AG08396 (cell line): ENCODE measurements around the gene RFC1.
"Not testable (repeated sequence)": the region's sequence is repeated elsewhere in the genome, so short reads cannot be mapped to it uniquely, and the experiment has no call there.

Experiments
- DNase-seq: peaks from one replicate; pipeline ENCODE4 v3.0.0; 2012; ENCODE audit warnings: low spot score, mixed read lengths

The RFC1 gene

DNA sequence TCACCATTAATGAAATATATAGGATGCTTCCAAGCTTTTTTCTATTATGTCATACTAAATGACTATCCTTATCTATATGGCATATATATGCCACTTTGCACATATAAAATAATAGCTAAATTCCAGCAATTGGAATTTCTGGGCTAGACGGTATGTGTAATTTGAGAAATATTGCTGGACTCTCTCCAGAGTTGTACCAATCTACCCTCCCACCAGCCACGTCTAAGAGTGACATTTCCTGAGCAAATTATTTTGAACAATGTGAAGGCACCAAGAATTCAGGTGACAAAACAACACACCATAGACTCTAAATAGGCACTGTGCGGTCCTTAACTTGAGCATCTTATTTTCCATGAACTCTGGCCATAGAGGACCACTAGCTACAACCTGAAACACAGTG is 62.3 kb downstream of the RFC1 start:
- no peak for DNase-seq

DNA sequence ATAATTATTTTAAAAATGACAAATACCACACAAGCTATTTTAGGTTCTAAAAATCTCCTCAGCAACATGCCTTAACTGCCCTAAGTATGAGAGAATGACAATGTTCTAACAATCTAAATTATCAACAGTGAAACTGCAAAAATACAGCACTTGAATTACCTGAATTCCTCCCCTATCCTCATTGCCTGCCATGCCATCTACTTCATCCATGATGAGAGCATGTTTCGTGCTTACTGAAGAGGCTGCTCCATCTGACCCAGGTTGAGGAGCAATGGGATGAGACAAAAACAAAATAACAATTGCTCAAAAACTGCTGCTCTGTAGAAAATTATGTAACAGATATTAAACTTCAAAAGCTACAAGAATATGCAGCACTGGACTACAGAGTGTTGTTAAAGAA is 63.3 kb downstream of the RFC1 start:
- no peak for DNase-seq

DNA sequence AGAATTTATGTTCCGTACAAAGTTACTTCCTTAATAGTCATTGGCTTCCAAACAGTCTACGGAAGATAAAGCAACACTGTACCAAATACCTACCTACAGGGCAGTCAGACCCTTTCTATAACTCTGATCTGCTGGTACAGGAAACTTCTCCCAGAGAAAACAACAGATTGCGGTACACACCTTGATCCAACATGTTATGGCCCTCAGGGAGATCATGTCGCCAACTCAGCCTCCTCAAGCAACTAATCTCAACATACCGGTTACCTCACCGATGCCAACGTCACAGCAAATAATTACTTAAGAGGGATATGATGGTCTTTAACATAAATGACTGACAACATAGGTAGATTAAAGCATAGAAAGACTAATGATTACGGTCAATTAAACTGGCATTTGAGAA is 70.4 kb downstream of the RFC1 start:
- DNase-seq = no peak

DNA sequence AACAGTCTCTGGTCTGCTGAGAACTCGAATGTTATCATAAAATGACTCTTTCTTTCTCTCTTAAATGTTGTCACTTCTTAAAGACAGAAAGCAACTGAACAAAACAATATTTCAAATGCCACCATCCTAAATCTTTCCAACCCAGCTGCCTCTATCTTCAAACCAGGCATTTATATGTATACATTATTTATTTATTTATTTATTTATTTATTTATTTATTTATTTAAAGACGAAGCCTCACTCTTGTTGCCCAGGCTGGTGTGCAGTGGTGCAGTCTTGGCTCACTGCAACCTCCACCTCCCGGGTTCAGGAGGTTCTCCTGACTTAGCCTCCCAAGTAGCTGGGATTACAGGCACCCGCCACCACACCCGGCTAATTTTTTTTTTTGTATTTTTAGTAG is 73.7 kb downstream of the RFC1 start:
- DNase-seq = not testable (repeated sequence)

DNA sequence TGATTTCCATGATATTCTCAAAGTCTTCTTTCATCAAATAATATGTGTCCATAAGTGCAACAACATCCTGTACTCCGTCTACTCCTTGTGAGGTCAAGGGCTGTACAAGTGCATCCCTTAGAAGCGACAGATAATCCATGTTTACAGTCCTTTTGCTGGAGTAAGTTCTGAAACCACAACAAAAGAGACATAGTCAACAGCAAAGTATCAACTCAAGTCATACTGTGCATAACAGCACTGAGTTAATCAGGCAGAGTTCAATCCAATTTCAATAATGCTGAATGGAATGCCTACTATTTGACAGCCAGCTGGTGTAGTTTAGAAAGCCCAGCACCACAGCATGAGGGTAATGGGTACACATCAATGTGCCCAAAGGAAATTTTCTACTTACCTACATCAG is 74.5 kb downstream of the RFC1 start:
- no peak for DNase-seq

DNA sequence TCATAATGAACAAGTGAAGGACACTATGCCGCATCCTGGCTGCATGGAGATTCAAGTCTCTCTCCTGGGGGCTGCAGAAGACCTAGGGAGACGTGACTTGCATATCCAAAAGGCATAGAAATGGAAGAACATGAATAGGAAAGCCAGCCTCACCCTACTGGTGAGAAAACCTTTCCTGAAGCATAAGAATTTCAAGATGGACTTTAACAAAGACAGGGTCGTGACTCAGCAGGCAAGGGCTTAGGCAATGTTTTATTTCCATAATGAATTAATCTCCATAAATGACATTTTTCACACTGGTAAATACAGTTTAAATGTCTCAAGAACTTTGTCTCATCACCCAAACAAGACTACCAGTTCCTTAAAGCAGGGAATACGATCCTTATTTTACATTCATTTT is 78.9 kb downstream of the RFC1 start:
- no peak for DNase-seq

DNA sequence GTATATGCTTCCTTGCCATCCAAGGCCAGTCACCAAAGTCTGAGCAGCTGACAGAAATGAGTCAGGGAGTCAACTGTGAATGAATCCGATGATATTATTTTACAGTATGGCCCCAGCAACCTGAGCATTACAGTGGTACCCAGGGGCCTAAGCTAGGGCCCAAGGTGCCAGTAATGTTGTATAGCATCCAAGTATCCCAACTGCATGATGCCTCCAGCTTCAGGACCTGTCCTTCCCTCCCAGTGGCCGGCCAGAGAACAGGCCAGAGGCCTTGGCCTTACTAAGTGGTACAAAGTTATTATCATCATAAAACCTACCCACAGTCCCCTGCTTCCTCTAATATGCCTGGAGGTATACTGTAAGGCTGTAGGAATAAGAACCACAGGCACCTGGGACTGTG is 79.9 kb downstream of the RFC1 start:
- no peak for DNase-seq

DNA sequence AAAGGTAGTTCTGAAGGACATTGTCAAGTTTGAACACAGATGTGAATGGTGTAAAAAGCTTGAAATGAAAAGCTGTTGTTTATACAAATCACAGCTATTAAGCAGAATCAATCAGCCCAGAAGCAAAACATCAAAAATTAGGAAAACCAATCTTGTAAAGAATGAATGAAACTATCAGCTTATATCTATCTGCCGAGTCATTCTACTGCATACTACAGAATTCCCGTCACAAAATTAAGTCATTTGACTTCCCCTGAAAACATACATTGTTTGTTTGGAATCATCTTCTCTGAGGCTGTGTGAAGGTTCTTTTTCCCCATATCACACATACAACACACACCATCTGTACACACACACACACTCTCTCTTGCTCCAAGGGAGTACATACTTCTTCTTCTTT is 80.3 kb downstream of the RFC1 start:
- DNase-seq = no peak

DNA sequence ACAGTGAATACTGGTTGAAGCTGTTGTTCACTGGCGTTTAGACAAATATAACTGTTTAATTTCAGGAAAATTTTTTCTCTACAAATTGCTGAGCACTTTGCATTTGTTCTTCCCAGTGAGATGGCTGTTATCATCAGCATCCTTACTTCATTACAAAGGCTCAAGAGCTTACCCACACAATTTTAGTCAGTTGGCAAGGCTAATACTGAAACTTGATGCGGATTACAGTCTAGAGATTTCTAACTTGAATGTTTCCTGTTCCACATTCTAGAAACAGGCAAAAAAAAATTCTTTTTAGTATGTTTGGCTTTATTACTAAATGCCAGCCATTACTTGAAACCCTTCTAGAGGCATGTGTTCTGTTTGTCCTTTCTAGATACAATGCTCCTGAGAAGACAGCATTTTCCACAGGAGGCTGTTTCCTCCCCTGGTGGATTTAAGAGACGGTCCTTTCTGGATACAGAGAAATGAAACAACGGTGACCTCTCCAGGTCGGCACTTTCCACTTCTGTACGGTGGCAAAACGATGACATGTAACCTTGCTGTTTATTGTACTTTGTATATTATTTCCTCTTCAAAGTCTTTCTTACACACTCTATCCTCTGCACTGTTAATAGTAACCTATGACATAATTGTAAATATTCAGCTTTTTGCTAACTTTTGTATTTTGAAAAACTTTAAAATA is 80.9 kb downstream of the RFC1 start:
- no peak for DNase-seq

DNA sequence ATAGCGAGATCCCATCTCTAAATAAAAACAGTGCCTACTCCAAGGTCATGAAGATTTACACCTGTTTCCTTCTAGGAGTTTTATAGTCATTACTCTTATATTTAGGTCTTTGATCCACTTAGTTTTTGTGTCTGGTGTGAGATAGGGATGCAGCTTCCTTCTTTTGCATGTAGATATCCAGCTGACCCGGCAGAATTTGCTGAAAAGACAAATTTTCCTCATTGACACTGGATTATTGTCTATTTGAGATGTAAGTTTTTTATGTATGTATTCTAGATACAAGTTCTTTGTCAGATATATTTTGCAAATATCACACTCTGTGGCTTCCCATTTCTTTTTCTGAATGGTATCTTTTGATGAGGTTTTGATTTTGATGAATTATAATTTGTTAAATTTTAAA is 85.4 kb downstream of the RFC1 start:
- DNase-seq = no peak

DNA sequence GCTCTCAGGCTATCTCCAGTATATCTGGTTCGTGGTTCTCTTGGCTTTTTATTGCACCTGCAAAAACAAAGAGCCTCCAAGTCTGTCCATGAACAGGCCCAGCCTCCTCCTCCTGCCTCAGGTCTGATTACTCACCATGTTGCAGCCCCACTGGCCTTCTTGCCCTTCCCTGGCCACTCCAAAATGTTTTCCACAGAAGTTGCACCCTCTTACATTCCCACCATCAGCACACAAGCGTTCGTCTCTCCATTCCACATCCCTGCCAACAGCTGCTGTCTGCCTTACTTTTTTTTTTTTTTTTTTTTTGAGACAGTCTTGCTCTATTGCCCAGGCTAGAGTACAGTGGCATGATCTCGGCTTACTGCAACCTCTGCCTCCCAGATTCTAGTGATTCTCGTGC is 86.7 kb downstream of the RFC1 start:
- DNase-seq = no peak

DNA sequence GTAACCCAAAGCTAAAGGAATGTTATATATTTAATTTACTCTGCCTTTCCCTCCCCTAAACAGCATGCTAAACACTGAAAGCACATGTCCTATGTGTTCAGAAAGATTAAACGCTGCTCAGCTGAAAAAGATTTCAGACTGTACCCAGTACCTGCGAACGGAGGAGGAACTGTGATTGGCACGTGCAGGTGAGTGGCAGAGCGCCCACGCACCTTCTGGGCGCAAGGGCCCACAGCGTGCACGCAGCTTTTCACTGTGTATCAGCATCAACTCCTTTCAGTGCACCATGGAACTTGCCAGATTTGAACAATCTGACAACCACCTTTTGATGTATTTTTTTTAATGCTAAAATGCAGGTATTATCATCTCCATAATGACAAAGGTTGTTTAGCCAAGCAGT is 87.7 kb downstream of the RFC1 start:
- no peak for DNase-seq

DNA sequence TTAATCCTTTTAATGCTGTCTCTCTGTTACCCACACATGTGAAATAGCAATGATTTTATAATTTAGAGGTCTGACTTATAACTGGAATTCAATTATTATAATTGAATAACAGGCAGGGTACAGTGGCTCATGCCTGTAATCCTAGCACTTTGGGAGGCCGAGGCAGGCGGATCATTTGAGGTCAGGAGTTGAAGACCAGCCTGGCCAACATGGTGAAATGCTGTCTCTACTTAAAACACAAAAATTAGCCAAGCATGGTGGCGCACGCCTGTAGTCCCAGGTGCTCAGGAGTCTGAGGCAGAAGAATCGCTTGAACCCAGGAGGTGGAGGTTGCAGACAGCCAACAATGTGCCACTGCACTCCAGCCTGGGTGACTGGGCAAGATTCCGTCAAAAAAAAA is 88.5 kb downstream of the RFC1 start:
- not testable (repeated sequence) for DNase-seq

DNA sequence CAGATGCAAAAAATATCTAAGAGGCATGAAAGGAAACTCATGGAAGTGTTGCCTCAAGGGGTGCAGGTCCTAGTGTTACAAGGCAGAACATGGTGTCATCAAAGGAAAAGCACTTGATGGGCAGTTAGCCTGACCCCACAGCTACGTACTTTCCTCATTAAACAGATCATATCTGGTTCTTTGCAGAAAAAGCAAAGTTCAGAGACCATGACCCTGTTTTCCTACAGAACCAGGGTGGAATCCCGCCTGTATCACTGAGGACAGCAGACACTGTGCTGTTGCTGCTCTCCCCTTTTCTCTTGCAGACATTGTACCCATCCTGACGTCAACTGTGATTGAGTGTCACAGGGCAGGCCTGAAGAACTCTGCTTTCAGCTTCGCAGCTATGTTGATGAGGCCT is 91.7 kb downstream of the RFC1 start:
- no peak for DNase-seq

DNA sequence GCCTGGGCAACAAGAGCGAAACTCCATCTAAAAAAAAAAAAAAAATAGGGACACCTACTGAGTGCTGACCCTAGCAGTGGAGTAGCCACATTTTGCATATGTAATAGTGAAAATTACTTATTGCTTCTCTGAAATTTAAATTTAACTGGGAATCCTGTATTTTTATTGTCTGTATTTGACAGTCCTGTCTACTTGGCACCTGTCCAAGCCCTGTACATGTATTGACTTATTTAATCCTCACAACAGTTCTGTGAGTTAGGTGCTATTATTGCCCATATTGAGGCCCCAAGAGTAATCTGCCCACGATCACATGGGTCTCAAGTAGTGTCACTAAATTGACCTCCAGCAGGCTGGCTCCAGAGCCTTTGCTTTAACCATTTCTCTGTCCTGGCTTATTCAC is 102.3 kb downstream of the RFC1 start:
- no peak for DNase-seq

DNA sequence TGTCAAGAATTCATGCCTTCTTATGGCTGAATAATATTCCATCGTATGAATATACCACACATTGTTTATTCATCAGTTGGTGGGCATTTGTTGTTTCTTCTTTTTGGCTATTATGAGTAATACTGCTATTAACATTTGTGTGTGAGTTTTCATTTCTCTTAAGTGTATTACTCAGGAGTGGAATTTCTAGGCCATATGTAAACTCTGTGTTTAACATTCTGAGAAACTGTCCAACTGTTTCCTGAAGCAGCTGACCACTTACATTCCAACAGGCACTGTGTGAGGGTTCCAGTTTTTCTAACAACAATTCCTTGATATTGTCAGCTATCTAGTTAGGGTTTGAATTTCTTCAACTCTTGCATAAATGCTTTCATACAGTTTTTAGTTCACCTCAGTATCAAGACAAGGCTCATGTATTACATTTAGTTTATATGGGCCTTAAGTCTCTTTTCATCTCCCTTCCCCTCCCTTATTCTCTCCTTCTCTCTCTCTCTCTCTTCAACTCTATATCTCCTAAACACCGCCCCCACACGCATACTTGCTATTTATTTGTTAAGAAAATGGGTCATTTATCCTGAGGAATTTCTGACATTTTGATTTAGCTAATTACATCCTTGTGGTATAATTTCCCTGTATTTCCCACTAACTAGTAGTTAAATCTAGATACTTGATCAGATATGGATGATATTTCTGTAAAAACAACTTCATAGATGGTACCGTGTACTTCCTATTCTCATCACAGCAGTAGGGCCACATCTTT is 106.4 kb downstream of the RFC1 start:
- peak; percentile 15 for DNase-seq

DNA sequence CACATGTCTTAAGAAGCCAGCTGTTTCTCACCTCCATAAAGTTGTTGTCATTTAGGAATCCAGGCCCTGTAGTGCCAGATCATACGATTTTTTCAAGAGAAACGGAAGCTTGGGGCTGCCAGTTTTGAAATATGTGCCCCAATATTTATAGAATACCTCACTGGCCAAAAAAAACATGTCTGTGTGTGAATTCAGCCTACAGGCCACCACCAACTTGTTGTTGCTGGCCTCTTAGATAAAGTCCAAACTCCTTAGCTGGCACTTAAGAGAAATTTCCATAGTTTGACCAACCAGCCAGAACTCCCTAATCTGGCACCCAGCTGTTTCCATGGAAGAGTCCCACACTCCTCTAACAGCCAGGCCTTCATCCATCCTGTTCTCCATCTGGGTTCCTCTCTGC is 109.7 kb downstream of the RFC1 start:
- DNase-seq = no peak

DNA sequence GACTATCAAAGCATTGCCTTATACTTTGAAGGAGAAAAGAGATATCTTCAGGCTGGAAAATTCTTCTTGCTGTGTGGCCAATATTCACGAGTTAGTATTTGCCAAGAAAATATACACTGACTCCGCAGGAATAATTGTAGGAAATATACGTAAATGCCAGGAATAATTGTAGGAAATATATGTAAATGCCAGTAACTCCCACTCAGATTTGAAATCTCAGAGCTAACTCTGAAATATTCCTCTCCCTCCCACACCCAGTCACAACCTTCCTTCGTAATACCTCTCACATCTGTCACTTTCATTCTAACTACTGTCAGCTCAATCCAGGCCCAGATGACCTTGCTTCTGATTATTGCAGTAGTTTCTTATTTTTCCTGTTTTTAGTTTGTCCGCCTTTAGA is 110.3 kb downstream of the RFC1 start:
- DNase-seq = no peak

DNA sequence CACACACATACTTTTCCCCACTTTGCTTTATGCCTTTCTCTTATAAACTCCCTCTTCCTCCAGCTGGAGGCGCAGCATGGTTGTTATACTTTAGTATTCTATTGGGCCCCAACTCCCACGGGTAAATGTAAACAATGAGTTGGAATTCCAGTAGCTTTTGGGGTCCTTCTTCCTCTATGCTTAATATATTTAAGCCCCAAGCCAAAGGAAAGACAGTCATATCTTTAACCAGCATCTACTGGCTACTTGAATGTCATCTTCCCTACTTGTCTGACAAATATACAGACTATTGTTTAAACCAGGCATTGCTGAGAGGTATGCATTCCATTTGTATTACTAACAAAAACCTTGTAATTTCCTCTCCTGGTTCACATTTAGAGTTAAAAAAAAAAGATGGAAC is 110.9 kb downstream of the RFC1 start:
- DNase-seq = peak; percentile 26

DNA sequence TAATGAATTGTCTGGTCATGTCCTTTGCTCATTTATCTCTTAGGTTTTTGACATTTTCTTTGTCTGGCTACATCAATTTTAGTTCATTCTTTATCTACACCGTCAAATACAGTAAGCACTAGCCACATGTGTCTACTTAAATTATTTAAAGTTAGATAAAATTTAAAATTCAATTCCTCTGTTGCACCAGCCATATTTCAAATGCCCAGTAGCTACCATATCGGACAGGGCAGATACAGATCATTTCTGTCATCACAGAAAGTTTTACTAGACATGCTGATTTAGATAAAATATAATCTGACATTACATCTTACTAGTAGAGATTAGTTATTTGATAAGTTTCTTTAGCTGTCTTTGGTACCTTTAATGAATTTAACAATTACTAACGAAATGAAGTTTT is 122.7 kb downstream of the RFC1 start:
- DNase-seq = no peak
